PC-3 (cell line): ENCODE data around the gene GRPEL2. TPM values are rescaled to one million over a fixed set of nuclear protein-coding genes. Genes with fewer than 3 reads are reported as not detected.

Source experiments
- ATAC-seq: fragments of 200-7000 bp; cut with Tn5 transposase; 2 replicates; pipeline ENCODE4 v1.9.1; 2020; ENCODE audit warnings: mild to moderate bottlenecking, moderate library complexity
- BruUV-seq: library from RNA; stranded (reverse); fragments of 400-500 nt; replicated peaks from 2 replicates; lab custom pipeline; 2021; lab: Mats Ljungman, UMichigan
- CTCF ChIA-PET: fragments of 300-600 bp; sonication (Branson Sonifier 250); formaldehyde crosslinking; loops from one replicate; lab custom pipeline; 2022; ENCODE audit warnings: antibody characterized with exemption; lab: Charles Lee
- POLR2A ChIA-PET: fragments of 300-600 bp; sonication (Branson Sonifier 250); formaldehyde crosslinking; loops from one replicate; lab custom pipeline; 2022; ENCODE audit warnings: antibody characterized with exemption; ENCODE audit not compliant: unreplicated experiment; lab: Charles Lee
- DNase-seq: peaks from one replicate; pipeline ENCODE4 v3.0.0-alpha.2; 2015
- H2AFZ ChIP-seq: fragments of 300-600 bp; sonication (generic); 2 replicates; pipeline ENCODE4 v1.6.0; 2016; ENCODE audit warnings: antibody characterized with exemption, low read length
- H3F3A ChIP-seq: fragments of 300-600 bp; sonication (generic); one replicate; pipeline ENCODE4 v1.6.0; 2017; ENCODE audit warnings: antibody characterized with exemption, low read length, control low read depth, mild to moderate bottlenecking; ENCODE audit not compliant: unreplicated experiment
- H3K27ac ChIP-seq: fragments of 300-600 bp; sonication (generic); 2 replicates; pipeline ENCODE4 v1.5.1; 2016; ENCODE audit warnings: mild to moderate bottlenecking, low read length
- H3K27me3 ChIP-seq: fragments of 300-600 bp; sonication (generic); 2 replicates; pipeline ENCODE4 v1.6.1; 2016; ENCODE audit warnings: low read length, mixed read lengths
- H3K36me3 ChIP-seq: fragments of 300-600 bp; sonication (generic); 2 replicates; pipeline ENCODE4 v1.6.1; 2016; ENCODE audit warnings: low read depth, mixed run types, low read length, mixed read lengths
- H3K4me1 ChIP-seq: fragments of 300-600 bp; sonication (generic); 2 replicates; pipeline ENCODE4 v1.5.1; 2016; ENCODE audit warnings: low read length; ENCODE audit not compliant: insufficient read depth
- H3K4me2 ChIP-seq: fragments of 300-600 bp; sonication (generic); 2 replicates; pipeline ENCODE4 v1.6.0; 2016; ENCODE audit warnings: low read length
- H3K4me3 ChIP-seq: fragments of 300-600 bp; sonication (generic); 2 replicates; pipeline ENCODE4 v1.5.1; 2016; ENCODE audit warnings: mild to moderate bottlenecking, low read length, mixed read lengths
- H3K79me2 ChIP-seq: fragments of 300-600 bp; sonication (generic); 2 replicates; pipeline ENCODE4 v1.6.1; 2017; ENCODE audit warnings: low read length, mixed read lengths
- H3K9ac ChIP-seq: fragments of 300-600 bp; sonication (generic); 2 replicates; pipeline ENCODE4 v1.6.0; 2016; ENCODE audit warnings: mild to moderate bottlenecking, low read length
- H3K9me2 ChIP-seq: fragments of 300-600 bp; sonication (generic); replicated peaks from 2 replicates; pipeline ENCODE4 v1.6.1; 2016; ENCODE audit warnings: mixed run types, low read length, mixed read lengths
- H3K9me3 ChIP-seq: fragments of 300-600 bp; sonication (generic); 2 replicates; pipeline ENCODE4 v1.6.1; 2016; ENCODE audit warnings: low read length, mixed read lengths
- H4K20me1 ChIP-seq: fragments of 300-600 bp; sonication (generic); 2 replicates; pipeline ENCODE4 v1.6.1; 2016; ENCODE audit warnings: low read length, mixed read lengths
- CTCF ChIP-seq: fragments of 300-600 bp; sonication (generic); conservative IDR thresholded peaks from 2 replicates; pipeline ENCODE4 v1.5.1; 2017; ENCODE audit warnings: antibody characterized with exemption, low read depth, mild to moderate bottlenecking, low read length
- EZH2 ChIP-seq: fragments of 300-600 bp; sonication (generic); IDR thresholded peaks from one replicate; pipeline ENCODE4 v1.6.1; 2017; ENCODE audit warnings: antibody characterized with exemption, mild to moderate bottlenecking, low read length; ENCODE audit not compliant: unreplicated experiment
- EZH2phosphoT487 ChIP-seq: fragments of 300-600 bp; sonication (generic); IDR thresholded peaks from 2 replicates; pipeline ENCODE4 v1.6.1; 2018; ENCODE audit warnings: mild to moderate bottlenecking, antibody characterized with exemption, low read length, borderline replicate concordance
- intact Hi-C: fragments of 100-400 bp; cut with micrococcal nuclease; formaldehyde crosslinking; loops from 2 replicates; pipeline ENCODE4 v1.9.0; 2023
- total RNA-seq: library from RNA; depleted of rRNA; stranded (reverse); fragments of >200 nt; gene quantifications from 2 replicates; pipeline ENCODE4 v1.2.3, GENCODE V29; 2014

The GRPEL2 gene
- total RNA-seq, 1 experiment from 2014 or later: 43.8 TPM

DNA sequence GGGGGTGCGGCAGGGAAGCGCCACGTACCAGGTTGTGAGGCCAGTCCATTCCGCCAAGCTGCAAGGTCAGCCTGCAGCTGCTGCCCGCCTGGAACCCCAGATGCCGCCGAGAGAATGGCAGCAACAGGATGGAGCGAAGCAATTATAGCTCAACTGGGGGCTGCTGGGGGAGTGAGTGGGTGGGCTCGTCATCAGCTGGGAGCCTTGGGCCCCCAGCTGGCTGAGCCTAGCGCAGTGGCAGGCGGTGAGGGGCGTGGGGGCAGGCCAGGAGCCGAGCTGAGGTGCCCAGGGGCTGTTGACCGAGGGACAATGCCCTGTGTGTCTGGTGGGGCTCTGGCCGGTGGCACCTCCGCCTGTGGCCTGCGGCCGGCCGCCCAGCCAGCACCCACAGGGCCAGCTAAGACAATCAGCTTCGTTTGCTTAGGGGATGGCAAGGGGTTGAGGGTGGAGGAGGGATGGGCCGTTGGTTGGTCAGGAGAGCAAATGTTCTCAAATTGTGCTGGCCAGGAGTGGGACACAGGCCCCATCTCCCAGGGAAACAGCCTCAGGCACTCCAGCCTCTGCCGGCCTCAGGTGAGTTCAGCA is 34.0 kb downstream of the GRPEL2 start, which contains the start of gene IL17B:
TSS of gene IL17B (minus strand) at position 116 of the 585 bp plus-strand sequence. CDS start at position 49, 67 bp downstream.
- Histone ChIP-seq H3K9ac (no peak within 1 kb of the TSS), H3K4me2 (no peak within 1 kb of the TSS), H3F3A (no peaks in the 10 kb centered on the region), H3K79me2 (no peaks in the 10 kb centered on the region), H3K4me3 (no peak within 1 kb of the TSS), H3K9me3 (no peaks in the 10 kb centered on the region), H2AFZ (no peak within 1 kb of the TSS), H3K27ac (no peak within 1 kb of the TSS), H3K9me2 (no peaks in the 10 kb centered on the region), H3K27me3 (no peaks in the 10 kb centered on the region), H3K4me1 (no peaks in the 10 kb centered on the region), H4K20me1 (no peaks in the 10 kb centered on the region), H3K36me3 (no peaks in the 10 kb centered on the region)
- intact Hi-C loops: no loop called here
- TF ChIP-seq CTCF (no peak), EZH2phosphoT487 (no peak), EZH2 (no peak)
- ChIA-PET POLR2A (no interaction called here), CTCF (no interaction called here)
- ATAC-seq (no peak), DNase-seq (no peak)
- BruUV-seq: no TSS peak

DNA sequence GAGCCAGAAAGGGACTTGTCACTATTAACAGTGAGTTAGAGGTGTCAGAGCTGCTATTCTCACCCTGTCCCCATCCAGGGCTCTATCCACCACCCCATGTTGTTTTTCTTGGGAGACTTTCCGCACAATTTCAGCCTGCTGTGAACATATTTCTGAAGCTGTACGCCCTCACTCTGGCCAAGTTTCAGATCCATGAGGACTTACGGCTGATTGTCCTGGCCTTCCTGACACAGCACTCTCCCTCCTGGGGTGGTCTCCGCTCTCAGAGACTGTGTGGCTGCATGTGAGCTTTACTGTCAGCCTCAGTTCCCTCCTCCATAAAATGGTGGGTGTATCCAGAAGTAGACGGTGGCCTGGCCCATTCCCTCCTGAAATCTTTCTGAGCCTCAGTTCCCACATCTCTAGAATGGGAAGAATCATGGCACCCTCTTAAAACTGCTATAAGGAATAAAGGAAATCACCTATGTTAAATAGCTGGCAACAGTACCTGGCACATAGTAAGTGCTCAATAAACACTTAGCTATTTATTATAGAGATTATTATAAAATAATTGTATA is 34.6 kb downstream of the GRPEL2 start:
- ChIA-PET CTCF (no interaction called here), POLR2A (no interaction called here)
- no peaks in the 10 kb centered on the region for H3K9me3 ChIP-seq
- no peaks in the 10 kb centered on the region for H3K79me2 ChIP-seq
- ATAC-seq (no peak), DNase-seq (no peak)
- no peaks in the 10 kb centered on the region for H4K20me1 ChIP-seq
- no TSS peak for BruUV-seq
- H3K9me2 ChIP-seq: no peaks in the 10 kb centered on the region
- TF ChIP-seq EZH2phosphoT487 (no peak), EZH2 (no peak), CTCF (no peak)
- no peak overlapping the region for H2AFZ ChIP-seq
- no peaks in the 10 kb centered on the region for H3K36me3 ChIP-seq
- no peak overlapping the region for H3K9ac ChIP-seq
- no peaks in the 10 kb centered on the region for H3K4me1 ChIP-seq
- intact Hi-C loops: no loop called here
- H3K4me3 ChIP-seq: no peak overlapping the region
- H3K27ac ChIP-seq: no peak overlapping the region
- no peaks in the 10 kb centered on the region for H3F3A ChIP-seq
- H3K4me2 ChIP-seq: no peak overlapping the region
- H3K27me3 ChIP-seq: no peaks in the 10 kb centered on the region

- Histone ChIP-seq H3K4me3 (no peak overlapping the region), H2AFZ (no peak overlapping the region), H3K4me2 (no peak overlapping the region), H3K9ac (no peak overlapping the region), H3K9me2 (no peaks in the 10 kb centered on the region), H3K27ac (no peak overlapping the region), H4K20me1 (no peaks in the 10 kb centered on the region), H3K36me3 (no peaks in the 10 kb centered on the region), H3K27me3 (no peaks in the 10 kb centered on the region), H3F3A (no peaks in the 10 kb centered on the region), H3K9me3 (no peaks in the 10 kb centered on the region), H3K79me2 (no peaks in the 10 kb centered on the region), H3K4me1 (no peaks in the 10 kb centered on the region)
- ChIA-PET POLR2A (no interaction called here), CTCF (interaction anchor here (1.1 kb wide), 1 partner anchor 184 kb away, joined by 3 read pairs; no protein-coding TSS in a partner anchor)
- DNase-seq (no peak), ATAC-seq (no peak)
- intact Hi-C loops: no loop called here
- TF ChIP-seq EZH2 (no peak), CTCF (no peak), EZH2phosphoT487 (no peak)
- BruUV-seq: no TSS peak
Observed at GRCh38 chr5:149380466-149381121, 35.3 kb downstream of the GRPEL2 start.
